Esophagus (tissue), 2 donors: ENCODE measurements around the gene GP1BB. TPM values are rescaled to one million over a fixed set of nuclear protein-coding genes. Genes with fewer than 3 reads are reported as not detected.

ENCODE experiments used
- H3K27ac ChIP-seq, 2 donors: one replicate each; pipeline ENCODE4 v1.5.1; 2013; ENCODE audit warnings: low read depth in 2 of 2, mild to moderate bottlenecking in 2 of 2, inconsistent platforms in 1 of 2, low read length in 1 of 2, moderate library complexity in 1 of 2
- H3K27me3 ChIP-seq, 2 donors: one replicate each; pipeline ENCODE4 v1.6.1; 2013; ENCODE audit warnings: low read length in 2 of 2, control low read depth in 1 of 2, mild to moderate bottlenecking in 1 of 2; ENCODE audit not compliant: insufficient read depth in 2 of 2, control insufficient read depth in 1 of 2
- H3K36me3 ChIP-seq, 2 donors: one replicate each; pipeline ENCODE4 v1.6.1; 2013; ENCODE audit warnings: low read length in 1 of 2; ENCODE audit not compliant: control insufficient read depth in 2 of 2, insufficient read depth in 2 of 2
- H3K4me1 ChIP-seq, 2 donors: one replicate each; pipeline ENCODE4 v1.6.1; 2013; ENCODE audit warnings: low read length in 1 of 2; ENCODE audit not compliant: control insufficient read depth in 2 of 2, insufficient read depth in 2 of 2
- H3K4me3 ChIP-seq, 2 donors: one replicate each; pipeline ENCODE4 v1.5.1; 2013; ENCODE audit warnings: low read length in 2 of 2, mild to moderate bottlenecking in 2 of 2, low read depth in 1 of 2, moderate library complexity in 1 of 2
- H3K9me3 ChIP-seq, 2 donors: one replicate each; pipeline ENCODE4 v1.6.1; 2013; ENCODE audit warnings: mild to moderate bottlenecking in 2 of 2, low read depth in 1 of 2, low read length in 1 of 2, moderate library complexity in 1 of 2; ENCODE audit not compliant: control insufficient read depth in 2 of 2, insufficient read depth in 1 of 2
- WGBS, 2 donors: extraction: QIAGEN DNeasy Blood & Tissue Kit; methylation state at CpG; one replicate each; pipeline ENCODE4 v1.1.7; 2013; 5-methylcytosine and 5-hydroxymethylcytosine counted together
- polyA plus RNA-seq, 2 donors: library from polyadenylated mRNA; stranded (reverse); fragments of 200-250 nt; gene quantifications; one replicate each; pipeline ENCODE4 v1.2.3, GENCODE V29; 2013
- donor health status: healthy with polysubstance abuse.
- donor health status: Bipolar disorder and iron deficiency.

Gene GP1BB
- polyA plus RNA-seq, 2 donors: 7.6 to 9.0 TPM

- Histone ChIP-seq H3K27me3 (peaks cover 0 to 7% of the 10 kb centered on the region in 2 donors), H3K4me3 (peak overlapping the region; percentile 51 to 68), H3K4me1 (peaks cover 7 to 33% of the 10 kb centered on the region in 2 donors), H3K36me3 (peaks cover 3 to 28% of the 10 kb centered on the region in 2 donors), H3K9me3 (peaks cover 0 to 7% of the 10 kb centered on the region in 2 donors), H3K27ac (no peak overlapping the region)
- 18 to 27% methylated on average over 21 to 31 of the region's 31 CpGs for WGBS, 2 donors
Measured at GRCh38 chr22:19719050-19719482, 4.3 kb upstream of the GP1BB start.

GRCh38 chr22:19719488-19720021, 3.8 kb upstream of the GP1BB start:
- peaks cover 7 to 36% of the 10 kb centered on the region in 2 donors for H3K4me1 ChIP-seq
- peaks cover 3 to 28% of the 10 kb centered on the region in 2 donors for H3K36me3 ChIP-seq
- H3K27me3 ChIP-seq: peaks cover 0 to 7% of the 10 kb centered on the region in 2 donors
- H3K9me3 ChIP-seq: peaks cover 0 to 7% of the 10 kb centered on the region in 2 donors
- H3K4me3 ChIP-seq: no peak overlapping the region
- WGBS, 2 donors: 85 to 87% methylated on average over 12 of the region's 12 CpGs
- H3K27ac ChIP-seq: no peak overlapping the region

DNA sequence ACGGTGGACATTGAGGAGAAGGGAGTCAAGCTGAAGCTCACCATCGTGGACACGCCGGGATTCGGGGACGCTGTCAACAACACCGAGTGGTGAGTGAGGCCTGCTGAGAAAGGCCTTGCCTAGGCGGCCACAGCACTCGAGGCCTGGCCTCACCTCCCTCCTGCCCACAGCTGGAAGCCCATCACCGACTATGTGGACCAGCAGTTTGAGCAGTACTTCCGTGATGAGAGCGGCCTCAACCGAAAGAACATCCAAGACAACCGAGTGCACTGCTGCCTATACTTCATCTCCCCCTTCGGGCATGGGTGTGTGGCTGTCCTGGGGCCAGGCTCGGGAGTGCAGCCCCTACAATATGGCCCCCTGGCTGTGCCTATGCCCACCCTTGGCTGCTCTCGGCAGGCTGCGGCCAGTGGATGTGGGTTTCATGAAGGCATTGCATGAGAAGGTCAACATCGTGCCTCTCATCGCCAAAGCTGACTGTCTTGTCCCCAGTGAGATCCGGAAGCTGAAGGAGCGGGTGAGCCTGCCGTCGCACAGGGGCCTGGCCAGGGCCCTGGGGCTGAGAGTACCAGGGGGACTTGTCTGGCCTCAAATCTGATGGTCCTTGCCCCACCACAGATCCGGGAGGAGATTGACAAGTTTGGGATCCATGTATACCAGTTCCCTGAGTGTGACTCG, 3.0 kb upstream of the GP1BB start:
- H3K4me3 ChIP-seq: no peak overlapping the region
- H3K9me3 ChIP-seq: peaks cover 0 to 11% of the 10 kb centered on the region in 2 donors
- H3K36me3 ChIP-seq: peaks cover 3 to 28% of the 10 kb centered on the region in 2 donors
- H3K4me1 ChIP-seq: peaks cover 7 to 32% of the 10 kb centered on the region in 2 donors
- H3K27me3 ChIP-seq: peaks cover 0 to 7% of the 10 kb centered on the region in 2 donors
- H3K27ac ChIP-seq: no peak overlapping the region
- WGBS, 2 donors: 91 to 94% methylated on average over 26 of the region's 26 CpGs

- Histone ChIP-seq H3K27ac (no peak overlapping the region), H3K27me3 (peaks cover 0 to 7% of the 10 kb centered on the region in 2 donors), H3K9me3 (peaks cover 0 to 11% of the 10 kb centered on the region in 2 donors), H3K4me3 (no peak overlapping the region), H3K36me3 (peaks cover 3 to 28% of the 10 kb centered on the region in 2 donors), H3K4me1 (peaks cover 7 to 32% of the 10 kb centered on the region in 2 donors)
- 85 to 95% methylated on average over 2 of the region's 2 CpGs for WGBS, 2 donors
Measured at GRCh38 chr22:19720999-19721329, 2.4 kb upstream of the GP1BB start.

GRCh38 chr22:19721330-19722177, 1.8 kb upstream of the GP1BB start:
- H3K9me3 ChIP-seq: peaks cover 0 to 11% of the 10 kb centered on the region in 2 donors
- no peak overlapping the region for H3K27ac ChIP-seq
- peaks cover 0 to 7% of the 10 kb centered on the region in 2 donors for H3K27me3 ChIP-seq
- H3K36me3 ChIP-seq: peaks cover 3 to 28% of the 10 kb centered on the region in 2 donors
- no peak overlapping the region for H3K4me3 ChIP-seq
- 83% methylated on average over 39 to 44 of the region's 44 CpGs for WGBS, 2 donors
- H3K4me1 ChIP-seq: peaks cover 7 to 32% of the 10 kb centered on the region in 2 donors

- 76 to 81% methylated on average over 60 of the region's 60 CpGs for WGBS, 2 donors
- H3K36me3 ChIP-seq: peaks cover 3 to 28% of the 10 kb centered on the region in 2 donors
- peaks cover 0 to 7% of the 10 kb centered on the region in 2 donors for H3K27me3 ChIP-seq
- peaks cover 0 to 11% of the 10 kb centered on the region in 2 donors for H3K9me3 ChIP-seq
- H3K4me3 ChIP-seq: no peak overlapping the region
- no peak overlapping the region for H3K27ac ChIP-seq
- peaks cover 7 to 32% of the 10 kb centered on the region in 2 donors for H3K4me1 ChIP-seq
Measured at GRCh38 chr22:19722178-19722981, 959 bp upstream of the GP1BB start.

DNA sequence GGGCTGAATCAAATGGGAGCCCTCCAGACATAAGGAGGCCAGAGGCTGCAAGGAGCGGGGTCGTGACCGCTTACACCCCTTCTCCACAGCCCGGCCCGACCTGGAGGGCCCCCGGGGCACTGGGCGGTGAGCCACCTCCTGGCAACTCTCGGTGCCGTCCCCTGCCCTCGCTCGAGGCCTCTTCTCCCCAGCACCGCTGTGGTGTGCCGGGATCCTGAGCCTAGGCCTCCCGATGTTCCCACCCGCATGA, 432 bp upstream of the GP1BB start:
- 48 to 60% methylated on average over 15 of the region's 15 CpGs for WGBS, 2 donors
- H3K27ac ChIP-seq: no peak overlapping the region
- no peak overlapping the region for H3K4me3 ChIP-seq
- H3K27me3 ChIP-seq: peaks cover 0 to 7% of the 10 kb centered on the region in 2 donors
- H3K9me3 ChIP-seq: peaks cover 0 to 11% of the 10 kb centered on the region in 2 donors
- peaks cover 4 to 26% of the 10 kb centered on the region in 2 donors for H3K4me1 ChIP-seq
- H3K36me3 ChIP-seq: peaks cover 3 to 28% of the 10 kb centered on the region in 2 donors

DNA sequence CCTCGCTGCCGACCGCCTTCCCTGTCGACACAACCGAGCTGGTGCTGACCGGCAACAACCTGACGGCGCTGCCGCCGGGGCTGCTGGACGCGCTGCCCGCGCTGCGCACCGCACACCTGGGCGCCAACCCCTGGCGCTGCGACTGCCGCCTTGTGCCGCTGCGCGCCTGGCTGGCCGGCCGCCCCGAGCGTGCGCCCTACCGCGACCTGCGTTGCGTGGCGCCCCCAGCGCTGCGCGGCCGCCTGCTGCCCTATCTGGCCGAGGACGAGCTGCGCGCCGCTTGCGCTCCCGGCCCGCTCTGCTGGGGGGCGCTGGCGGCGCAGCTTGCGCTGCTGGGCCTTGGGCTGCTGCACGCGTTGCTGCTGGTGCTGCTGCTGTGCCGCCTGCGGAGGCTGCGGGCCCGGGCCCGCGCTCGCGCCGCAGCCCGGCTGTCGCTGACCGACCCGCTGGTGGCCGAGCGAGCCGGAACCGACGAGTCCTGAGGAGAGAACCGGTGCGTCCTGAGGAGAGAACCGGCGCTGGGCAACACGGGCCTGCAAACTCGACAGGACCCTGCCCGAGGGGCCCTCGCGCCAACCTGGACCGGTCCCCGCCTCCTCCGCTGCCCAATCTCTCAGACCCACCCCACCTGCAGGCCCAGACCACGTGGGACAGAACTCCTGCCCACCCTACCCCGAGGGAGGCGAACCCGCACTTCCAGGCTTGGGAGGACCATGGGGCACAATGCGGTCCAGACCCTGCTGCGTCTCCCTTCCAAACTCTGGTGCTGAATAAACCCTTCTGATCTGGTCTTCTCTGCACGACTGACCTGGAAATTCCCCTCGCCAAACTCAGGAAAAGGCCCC, 866 bp downstream of the GP1BB start:
- peaks cover 3 to 28% of the 10 kb centered on the region in 2 donors for H3K36me3 ChIP-seq
- peak overlapping the region in 1 of 2 donors; percentile 12 for H3K4me3 ChIP-seq
- peaks cover 0 to 20% of the 10 kb centered on the region in 2 donors for H3K4me1 ChIP-seq
- WGBS, 2 donors: 19% methylated on average over 89 of the region's 89 CpGs
- peaks cover 0 to 11% of the 10 kb centered on the region in 2 donors for H3K9me3 ChIP-seq
- H3K27ac ChIP-seq: no peak overlapping the region
- H3K27me3 ChIP-seq: peaks cover 0 to 5% of the 10 kb centered on the region in 2 donors
